Colonic mucosa (tissue), 4 donors: ENCODE measurements around the gene CCDC18. TPM values are rescaled to one million over a fixed set of nuclear protein-coding genes. Genes with fewer than 3 reads are reported as not detected.
A peak's percentile ranks its signal among the peaks of the same experiment; 100 is the strongest.

Source experiments
- DNase-seq: peaks from one replicate; pipeline ENCODE4 v3.0.0-alpha.2; 2020
- H3K27ac ChIP-seq: fragments of 200-600 bp; one replicate; pipeline ENCODE4 v1.8.0; 2021
- H3K27me3 ChIP-seq: fragments of 200-600 bp; one replicate; pipeline ENCODE4 v1.8.0; 2021
- H3K36me3 ChIP-seq: fragments of 200-600 bp; one replicate; pipeline ENCODE4 v1.8.0; 2021
- H3K4me1 ChIP-seq: fragments of 200-600 bp; one replicate; pipeline ENCODE4 v1.8.0; 2021; ENCODE audit warnings: mild to moderate bottlenecking
- H3K4me3 ChIP-seq: fragments of 200-600 bp; one replicate; pipeline ENCODE4 v1.8.0; 2021
- H3K9ac ChIP-seq, 2 donors: one replicate each; pipeline ENCODE4 v1.7.0; 2013; ENCODE audit warnings: control low read depth in 2 of 2, low read depth in 2 of 2, low read length in 2 of 2
- H3K9me3 ChIP-seq: fragments of 200-600 bp; one replicate; pipeline ENCODE4 v1.8.0; 2021
- CTCF ChIP-seq: fragments of 200-600 bp; IDR thresholded peaks from one replicate; pipeline ENCODE4 v1.8.0; 2022; ENCODE audit warnings: antibody characterized with exemption, mild to moderate bottlenecking
- intact Hi-C: fragments of 100-400 bp; cut with DNase I; formaldehyde crosslinking; loops from one replicate; pipeline ENCODE4 v1.14.1; 2022
- total RNA-seq, 2 donors: library from RNA; stranded (reverse); fragmentation: NEBNext Ultra II Directional in 1 of 2; extraction: Animal tissue kit (Norgen Biotek cat#: 25700) in 1 of 2; gene quantifications; one replicate each; pipeline ENCODE4 v1.2.1, GENCODE V29; 2021
- donor health status: healthy.
- donor health status: DM: no; HTN: no; CAD: no.
- donor health status: DM: no; HTN: no; CAD: no.

The CCDC18 gene, protein sequence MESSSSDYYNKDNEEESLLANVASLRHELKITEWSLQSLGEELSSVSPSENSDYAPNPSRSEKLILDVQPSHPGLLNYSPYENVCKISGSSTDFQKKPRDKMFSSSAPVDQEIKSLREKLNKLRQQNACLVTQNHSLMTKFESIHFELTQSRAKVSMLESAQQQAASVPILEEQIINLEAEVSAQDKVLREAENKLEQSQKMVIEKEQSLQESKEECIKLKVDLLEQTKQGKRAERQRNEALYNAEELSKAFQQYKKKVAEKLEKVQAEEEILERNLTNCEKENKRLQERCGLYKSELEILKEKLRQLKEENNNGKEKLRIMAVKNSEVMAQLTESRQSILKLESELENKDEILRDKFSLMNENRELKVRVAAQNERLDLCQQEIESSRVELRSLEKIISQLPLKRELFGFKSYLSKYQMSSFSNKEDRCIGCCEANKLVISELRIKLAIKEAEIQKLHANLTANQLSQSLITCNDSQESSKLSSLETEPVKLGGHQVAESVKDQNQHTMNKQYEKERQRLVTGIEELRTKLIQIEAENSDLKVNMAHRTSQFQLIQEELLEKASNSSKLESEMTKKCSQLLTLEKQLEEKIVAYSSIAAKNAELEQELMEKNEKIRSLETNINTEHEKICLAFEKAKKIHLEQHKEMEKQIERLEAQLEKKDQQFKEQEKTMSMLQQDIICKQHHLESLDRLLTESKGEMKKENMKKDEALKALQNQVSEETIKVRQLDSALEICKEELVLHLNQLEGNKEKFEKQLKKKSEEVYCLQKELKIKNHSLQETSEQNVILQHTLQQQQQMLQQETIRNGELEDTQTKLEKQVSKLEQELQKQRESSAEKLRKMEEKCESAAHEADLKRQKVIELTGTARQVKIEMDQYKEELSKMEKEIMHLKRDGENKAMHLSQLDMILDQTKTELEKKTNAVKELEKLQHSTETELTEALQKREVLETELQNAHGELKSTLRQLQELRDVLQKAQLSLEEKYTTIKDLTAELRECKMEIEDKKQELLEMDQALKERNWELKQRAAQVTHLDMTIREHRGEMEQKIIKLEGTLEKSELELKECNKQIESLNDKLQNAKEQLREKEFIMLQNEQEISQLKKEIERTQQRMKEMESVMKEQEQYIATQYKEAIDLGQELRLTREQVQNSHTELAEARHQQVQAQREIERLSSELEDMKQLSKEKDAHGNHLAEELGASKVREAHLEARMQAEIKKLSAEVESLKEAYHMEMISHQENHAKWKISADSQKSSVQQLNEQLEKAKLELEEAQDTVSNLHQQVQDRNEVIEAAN (N-terminal part only)
- 1 to 10 TPM; 4.2 to 7.6 TPM for total RNA-seq

DNA sequence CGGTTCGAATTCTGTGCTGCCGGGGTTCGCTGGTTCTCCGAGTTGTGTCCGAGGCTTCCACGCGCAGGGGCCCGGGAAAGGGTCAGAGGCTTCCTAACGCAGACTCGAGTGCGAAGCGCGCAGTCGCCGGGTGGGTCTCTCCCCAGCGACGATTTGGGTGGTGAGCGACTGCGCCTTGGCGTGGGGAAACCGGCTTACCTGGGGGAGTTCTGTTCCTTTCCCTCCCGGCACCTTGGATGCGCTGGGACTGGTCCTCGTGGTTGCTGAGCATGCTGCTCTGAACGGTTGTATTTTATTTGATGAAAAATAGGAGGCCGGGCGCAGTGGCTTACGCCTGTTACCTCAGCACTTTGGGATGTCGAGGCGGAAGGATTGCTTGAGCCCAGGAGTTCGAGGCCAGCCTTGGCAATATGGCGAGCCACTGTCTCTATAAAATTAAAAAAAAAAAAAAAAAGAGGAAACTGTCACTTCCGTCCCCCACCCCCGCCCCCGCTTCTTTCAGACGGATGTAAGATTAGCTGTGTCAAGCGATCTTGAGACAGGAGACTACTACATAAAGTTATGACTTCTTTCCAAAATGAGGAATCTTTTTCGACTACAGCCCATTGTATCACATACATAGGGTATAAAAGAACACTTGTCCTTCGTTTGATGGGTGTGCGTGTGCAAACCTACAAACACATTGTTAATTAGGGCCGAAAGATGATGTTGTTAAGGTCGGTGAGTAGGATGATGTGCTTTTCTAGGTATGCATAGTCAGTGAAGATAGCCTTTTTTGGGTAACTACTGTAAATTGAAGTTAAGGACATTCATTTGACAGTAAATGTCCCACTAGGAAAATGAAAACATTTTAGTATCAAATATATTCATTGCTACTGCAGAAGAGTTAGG is at the start of gene CCDC18:
Gene CCDC18, plus strand, starts transcription at position 2 of the 891 bp plus-strand sequence. CDS start 2,638 bp downstream, outside the sequence.
- no peak for TF ChIP-seq CTCF
- no peak for DNase-seq
- Histone ChIP-seq H3K9ac (peak within 1 kb of the TSS; percentile 98 to 99), H3K27me3 (no peaks in the 10 kb centered on the region), H3K9me3 (no peaks in the 10 kb centered on the region), H3K4me3 (peak within 1 kb of the TSS; percentile 83), H3K4me1 (peaks cover 6% of the 10 kb centered on the region), H3K27ac (peak within 1 kb of the TSS; percentile 99), H3K36me3 (no peaks in the 10 kb centered on the region)
- intact Hi-C loops = loop anchor here (5.0 kb wide), 1 partner anchor 104 kb away; the partner anchor contains the start of gene MTF2

- H3K4me3 ChIP-seq = no peak overlapping the region
- no peak overlapping the region for H3K9ac ChIP-seq
- no peak for DNase-seq
- TF ChIP-seq CTCF = no peak
- no peaks in the 10 kb centered on the region for H3K4me1 ChIP-seq
- H3K27ac ChIP-seq = peak overlapping the region; percentile 14
- H3K9me3 ChIP-seq = no peaks in the 10 kb centered on the region
- intact Hi-C loops = no loop called here
- H3K27me3 ChIP-seq = no peaks in the 10 kb centered on the region
- H3K36me3 ChIP-seq = no peaks in the 10 kb centered on the region
Measured at GRCh38 chr1:93132638-93133037, 47.9 kb upstream of the CCDC18 start.

GRCh38 chr1:93136445-93136844 is 44.1 kb upstream of the CCDC18 start:
- no peaks in the 10 kb centered on the region for H3K36me3 ChIP-seq
- intact Hi-C loops = no loop called here
- H3K4me3 ChIP-seq = no peak overlapping the region
- peaks cover 5% of the 10 kb centered on the region for H3K4me1 ChIP-seq
- no peak for DNase-seq
- no peaks in the 10 kb centered on the region for H3K9me3 ChIP-seq
- no peak for TF ChIP-seq CTCF
- no peak overlapping the region for H3K9ac ChIP-seq
- H3K27ac ChIP-seq = no peak overlapping the region
- no peaks in the 10 kb centered on the region for H3K27me3 ChIP-seq

- no peaks in the 10 kb centered on the region for H3K27me3 ChIP-seq
- no peaks in the 10 kb centered on the region for H3K36me3 ChIP-seq
- DNase-seq = no peak
- no peaks in the 10 kb centered on the region for H3K9me3 ChIP-seq
- H3K27ac ChIP-seq = no peak overlapping the region
- TF ChIP-seq CTCF = no peak
- peaks cover 5% of the 10 kb centered on the region for H3K4me1 ChIP-seq
- no peak overlapping the region for H3K9ac ChIP-seq
- no peak overlapping the region for H3K4me3 ChIP-seq
- intact Hi-C loops = no loop called here
Measured at GRCh38 chr1:93137604-93138292, 42.8 kb upstream of the CCDC18 start.
